ENCODE results near the gene ZNF488. TPM values are rescaled to one million over a fixed set of nuclear protein-coding genes. Genes with fewer than 3 reads are reported as not detected.

The ZNF488 gene
- total RNA-seq, 4 donors from 2014 or later, result 0.11 TPM; not detected in 3

DNA sequence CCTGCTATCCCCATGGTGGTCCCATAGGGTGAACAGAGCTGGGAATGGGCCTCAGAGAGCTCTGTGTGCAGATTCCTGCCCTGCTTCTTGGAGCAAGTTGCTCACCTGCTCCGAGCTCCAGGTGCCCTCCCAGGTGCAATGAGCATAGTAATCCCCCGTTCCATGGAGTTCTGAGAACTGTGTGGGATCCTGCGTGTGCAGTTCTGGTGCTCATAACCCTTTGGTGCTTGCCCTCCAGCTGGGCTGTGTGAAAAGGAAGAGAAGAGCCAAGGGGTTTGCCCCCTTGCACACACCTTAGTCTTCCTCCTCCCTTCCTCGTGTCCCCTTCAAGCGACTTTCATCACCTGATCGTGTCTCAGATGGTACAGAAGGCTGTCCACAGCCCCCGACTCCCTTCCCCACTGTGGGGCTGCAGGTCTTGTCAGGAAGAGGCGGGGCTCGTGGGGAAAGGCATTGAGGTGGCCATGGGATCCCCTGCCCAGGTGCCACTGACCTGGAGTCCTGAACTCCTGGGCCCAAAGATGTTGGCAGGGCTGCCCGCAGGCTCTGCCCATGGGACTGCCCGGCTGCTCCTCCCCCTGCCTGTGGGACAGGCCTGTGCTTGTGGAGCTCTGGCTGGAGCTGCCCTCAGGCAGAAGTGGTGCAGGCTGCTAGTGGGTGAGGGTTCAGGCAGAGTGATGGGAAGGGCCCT, 21.9 kb upstream of the ZNF488 start:
- no peak for TF ChIP-seq POLR2A (IDR thresholded peaks at IDR 0.05; ENCODE audit: low read depth)
- no peak for TF ChIP-seq EP300 (IDR thresholded peaks at IDR 0.05)
- TF ChIP-seq, protein P1, sequence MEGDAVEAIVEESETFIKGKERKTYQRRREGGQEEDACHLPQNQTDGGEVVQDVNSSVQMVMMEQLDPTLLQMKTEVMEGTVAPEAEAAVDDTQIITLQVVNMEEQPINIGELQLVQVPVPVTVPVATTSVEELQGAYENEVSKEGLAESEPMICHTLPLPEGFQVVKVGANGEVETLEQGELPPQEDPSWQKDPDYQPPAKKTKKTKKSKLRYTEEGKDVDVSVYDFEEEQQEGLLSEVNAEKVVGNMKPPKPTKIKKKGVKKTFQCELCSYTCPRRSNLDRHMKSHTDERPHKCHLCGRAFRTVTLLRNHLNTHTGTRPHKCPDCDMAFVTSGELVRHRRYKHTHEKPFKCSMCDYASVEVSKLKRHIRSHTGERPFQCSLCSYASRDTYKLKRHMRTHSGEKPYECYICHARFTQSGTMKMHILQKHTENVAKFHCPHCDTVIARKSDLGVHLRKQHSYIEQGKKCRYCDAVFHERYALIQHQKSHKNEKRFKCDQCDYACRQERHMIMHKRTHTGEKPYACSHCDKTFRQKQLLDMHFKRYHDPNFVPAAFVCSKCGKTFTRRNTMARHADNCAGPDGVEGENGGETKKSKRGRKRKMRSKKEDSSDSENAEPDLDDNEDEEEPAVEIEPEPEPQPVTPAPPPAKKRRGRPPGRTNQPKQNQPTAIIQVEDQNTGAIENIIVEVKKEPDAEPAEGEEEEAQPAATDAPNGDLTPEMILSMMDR (IDR thresholded peaks at IDR 0.05), result no peak
- TF ChIP-seq POLR2AphosphoS5 (IDR thresholded peaks at IDR 0.05), result no peak
- WGBS, result 98% methylated on average over 11 of the region's 11 CpGs
- Histone ChIP-seq H3K4me3 (no peak overlapping the region), H3K27ac (replicated peaks in 1 of 4) (no peak overlapping the region), H3K27me3 (no peaks in the 10 kb centered on the region), H3K4me1 (peaks cover 14 to 28% (median 23%) of the 10 kb centered on the region in 4 donors), H3K9me3 (no peaks in the 10 kb centered on the region), H3K36me3 (no peaks in the 10 kb centered on the region)
- DNase-seq (ENCODE audit: extremely low spot score), result peak; percentile 90
- intact Hi-C loops (cut with DNase I), result no loop called here

DNA sequence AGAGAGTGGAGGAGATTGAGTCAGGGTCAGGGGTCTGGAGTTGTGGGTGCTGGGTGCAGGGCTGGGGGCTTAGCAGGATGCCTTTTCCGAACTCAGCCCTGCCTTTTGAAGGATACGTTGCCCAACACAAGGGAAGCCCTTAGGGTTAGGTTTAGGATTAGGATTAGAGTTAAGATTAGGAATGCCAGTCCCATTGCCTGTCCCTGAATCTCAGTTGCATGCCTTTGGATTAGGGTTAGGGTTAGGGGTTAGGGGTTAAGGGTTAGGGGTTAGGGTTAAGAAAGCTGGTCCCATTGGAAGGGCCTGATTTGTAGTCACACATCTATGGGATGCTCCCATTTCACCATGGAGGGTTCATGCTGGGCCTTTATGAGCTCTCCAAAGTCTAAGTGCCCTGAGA, 20.8 kb upstream of the ZNF488 start:
- 100% methylated on average over 2 of the region's 2 CpGs for WGBS
- Histone ChIP-seq H3K36me3 (no peaks in the 10 kb centered on the region), H3K27me3 (no peaks in the 10 kb centered on the region), H3K4me1 (peaks cover 14 to 28% (median 23%) of the 10 kb centered on the region in 4 donors), H3K9me3 (no peaks in the 10 kb centered on the region), H3K4me3 (no peak overlapping the region), H3K27ac (replicated peaks in 1 of 4) (no peak overlapping the region)
- intact Hi-C loops (cut with DNase I), result loop anchor here (5.0 kb wide), 1 partner anchor 52 kb away; no protein-coding TSS in a partner anchor
- DNase-seq (ENCODE audit: extremely low spot score), result no peak
- TF ChIP-seq EP300 (IDR thresholded peaks at IDR 0.05), result no peak

DNA sequence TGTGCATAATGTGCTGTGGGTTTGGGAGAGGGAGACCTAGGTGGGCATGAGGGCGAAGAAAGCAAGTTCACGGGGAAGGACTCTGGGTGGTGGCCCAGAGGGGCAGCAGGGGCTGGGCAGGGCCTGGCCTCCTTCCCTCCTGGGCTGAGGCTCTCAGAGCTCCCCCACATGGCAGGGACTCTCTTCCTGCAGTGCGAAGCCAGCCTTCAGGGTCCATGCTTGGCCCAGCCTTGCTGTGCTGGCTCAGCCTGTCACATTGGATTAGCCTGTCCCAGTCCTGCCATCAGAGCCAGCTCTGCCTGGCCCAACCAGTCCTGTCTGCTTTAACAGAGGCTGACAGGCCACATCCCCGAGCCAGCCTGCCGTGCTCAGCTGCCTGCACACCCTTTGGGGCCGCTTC, 20.4 kb upstream of the ZNF488 start:
- TF ChIP-seq POLR2AphosphoS5 (IDR thresholded peaks at IDR 0.05) (no peak), POLR2A (IDR thresholded peaks at IDR 0.05; ENCODE audit: low read depth) (no peak), EP300 (IDR thresholded peaks at IDR 0.05) (no peak)
- TF ChIP-seq, protein P1 (IDR thresholded peaks at IDR 0.05), result no peak
- Histone ChIP-seq H3K36me3 (no peaks in the 10 kb centered on the region), H3K9me3 (no peaks in the 10 kb centered on the region), H3K4me3 (no peak overlapping the region), H3K4me1 (peaks cover 14 to 28% (median 23%) of the 10 kb centered on the region in 4 donors), H3K27me3 (no peaks in the 10 kb centered on the region), H3K27ac (replicated peaks in 1 of 4) (no peak overlapping the region)
- WGBS, result 88% methylated on average over 6 of the region's 6 CpGs
- intact Hi-C loops (cut with DNase I), result loop anchor here (5.0 kb wide), 1 partner anchor 53 kb away; no protein-coding TSS in a partner anchor
- DNase-seq (ENCODE audit: extremely low spot score), result peak; percentile 66

DNA sequence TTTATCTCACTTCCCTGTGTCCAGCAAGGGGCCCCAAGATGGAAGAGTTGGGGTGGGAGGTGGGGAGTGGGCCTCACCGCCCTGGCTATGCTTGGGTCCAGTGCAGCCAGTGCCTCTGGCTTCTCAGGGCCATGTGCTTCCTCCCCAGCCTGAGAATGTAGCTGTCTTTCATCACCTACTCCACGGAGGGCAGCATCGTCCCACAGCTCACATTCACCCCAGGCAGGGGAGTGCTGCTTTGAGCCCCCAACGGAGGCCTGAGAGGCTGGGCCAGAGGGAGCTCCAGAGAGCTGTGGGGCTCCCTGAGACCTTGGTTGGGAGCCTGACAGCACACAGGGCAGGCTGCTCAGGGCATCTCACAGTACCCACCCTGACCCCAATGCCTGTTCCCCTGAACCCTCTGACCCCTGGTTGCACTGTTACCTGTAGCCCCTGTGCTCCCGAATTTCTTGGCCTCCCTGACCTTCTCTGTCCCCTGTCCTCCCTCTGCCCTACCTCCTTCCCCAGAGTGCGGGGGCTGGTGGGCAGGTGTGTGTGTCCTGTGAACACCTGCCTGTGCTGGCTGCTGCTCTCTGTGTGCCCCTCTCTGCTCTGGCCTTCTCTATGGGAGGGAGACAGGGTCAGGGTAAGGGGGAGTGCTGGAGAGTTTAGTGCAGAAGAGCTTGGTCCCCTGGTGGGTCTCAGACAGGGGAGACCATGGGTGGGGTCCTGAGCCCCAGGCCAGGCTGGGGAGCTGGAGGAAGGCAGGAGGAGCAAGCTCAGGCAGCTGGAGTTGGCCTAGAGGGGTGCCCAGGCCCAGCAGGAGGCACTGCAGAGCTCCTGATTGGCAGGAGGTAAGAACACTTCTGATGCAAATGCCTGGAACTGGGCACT, 19.6 kb upstream of the ZNF488 start:
- peak overlapping the region in 1 of 4 donors; percentile 1 for H3K27ac ChIP-seq (replicated peaks in 1 of 4)
- 92% methylated on average over 3 of the region's 6 CpGs for WGBS
- peaks cover 14 to 28% (median 23%) of the 10 kb centered on the region in 4 donors for H3K4me1 ChIP-seq
- no peak overlapping the region for H3K4me3 ChIP-seq
- H3K36me3 ChIP-seq, result no peaks in the 10 kb centered on the region
- H3K27me3 ChIP-seq, result no peaks in the 10 kb centered on the region
- peak; percentile 77 for DNase-seq (ENCODE audit: extremely low spot score)
- no peak for TF ChIP-seq POLR2AphosphoS5 (IDR thresholded peaks at IDR 0.05)
- TF ChIP-seq, protein P1 (IDR thresholded peaks at IDR 0.05), result no peak
- TF ChIP-seq EP300 (IDR thresholded peaks at IDR 0.05), result no peak
- TF ChIP-seq POLR2A (IDR thresholded peaks at IDR 0.05; ENCODE audit: low read depth), result no peak
- intact Hi-C loops (cut with DNase I), result loop anchor here (5.0 kb wide), 1 partner anchor 54 kb away; no protein-coding TSS in a partner anchor
- no peaks in the 10 kb centered on the region for H3K9me3 ChIP-seq

All from esophagus muscularis mucosa (tissue), 4 donors.